Hepatocyte (in vitro differentiated cells): ENCODE data around the gene AP2A1.

Experiments
- CTCF ChIP-seq: fragments of 200-600 bp; sonication (generic); IDR thresholded peaks from 2 replicates; pipeline ENCODE4 v1.5.1; 2016; ENCODE audit warnings: antibody characterized with exemption, mild to moderate bottlenecking; ENCODE audit not compliant: poor library complexity
- EZH2 ChIP-seq: fragments of 200-600 bp; sonication (generic); IDR thresholded peaks from 2 replicates; pipeline ENCODE4 v1.6.1; 2016; ENCODE audit warnings: antibody characterized with exemption, mild to moderate bottlenecking, borderline replicate concordance

DNA sequence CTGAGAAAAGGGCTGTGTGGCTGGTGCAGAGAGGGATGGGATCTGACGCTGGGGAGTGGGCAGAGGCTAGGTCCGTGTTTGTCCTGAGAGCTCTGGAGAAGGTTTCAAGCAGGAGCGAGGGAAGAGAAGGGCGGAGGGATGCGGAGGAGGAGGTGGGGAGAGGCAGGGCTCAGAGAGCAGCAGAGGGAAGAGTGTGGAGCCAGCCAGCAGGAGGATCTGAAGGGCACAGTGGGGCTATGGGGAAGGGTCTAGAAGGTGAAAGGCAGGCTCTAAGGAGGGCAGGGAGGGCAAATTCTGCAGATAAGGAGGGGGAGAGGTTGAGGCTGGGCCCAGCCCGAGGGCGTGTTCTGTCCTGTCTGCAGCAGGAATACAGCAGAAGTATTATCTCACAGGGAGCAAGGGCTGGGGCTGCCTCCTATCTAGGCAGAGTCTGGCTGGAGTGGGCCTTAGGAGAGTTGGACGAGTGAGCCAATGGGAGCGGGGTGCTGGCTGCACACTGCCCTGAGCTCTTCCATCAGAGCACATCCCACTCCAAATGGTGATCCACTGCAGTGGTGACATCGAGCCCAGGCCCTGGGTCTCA, 6.1 kb downstream of the AP2A1 start:
- TF ChIP-seq CTCF (no peak), EZH2 (no peak)
